PC-9 (cell line): ENCODE data around the gene DPM2.

Source experiments
- CTCF ChIP-seq: fragments of 200-600 bp; sonication (generic); conservative IDR thresholded peaks from 2 replicates; pipeline ENCODE4 v1.6.1; 2017; ENCODE audit warnings: mixed run types, antibody characterized with exemption, mild to moderate bottlenecking, moderate library complexity
- EZH2 ChIP-seq: fragments of 200-600 bp; sonication (generic); IDR thresholded peaks from 2 replicates; pipeline ENCODE4 v1.8.0; 2017; ENCODE audit warnings: antibody characterized with exemption, low read depth

- TF ChIP-seq CTCF: no peak
- TF ChIP-seq EZH2: no peak
These were observed 6.4 kb downstream of the DPM2 start for GRCh38 chr9:127931092-127931881.
